GM12878 (cell line): ENCODE data around the gene METTL23. TPM values are rescaled to one million over a fixed set of nuclear protein-coding genes. Genes with fewer than 3 reads are reported as not detected.

ENCODE experiments used
- ATAC-seq: fragments of 200-7000 bp; cut with Tn5 transposase; 3 replicates; pipeline ENCODE4 v1.9.1; 2020; ENCODE audit warnings: mild to moderate bottlenecking, moderate library complexity
- BruUV-seq: library from RNA; stranded (reverse); fragments of 400-500 nt; replicated peaks from 2 replicates; lab custom pipeline; 2021; lab: Mats Ljungman, UMichigan
- CTCF ChIA-PET: fragments of 300-600 bp; sonication (Branson Sonifier 250); formaldehyde crosslinking; extraction: SDS; loops from one replicate; lab custom pipeline; 2021; ENCODE audit warnings: inconsistent platforms; lab: Yijun Ruan, JAX
- POLR2A ChIA-PET: fragments of 350-600 bp; formaldehyde crosslinking; extraction: SDS; loops from one replicate; lab custom pipeline; 2021; ENCODE audit warnings: inconsistent platforms; lab: Charles Lee
- RAD21 ChIA-PET: fragments of 300-600 bp; sonication (Branson Sonifier 250); formaldehyde crosslinking; loops from one replicate; lab custom pipeline; 2023; ENCODE audit warnings: antibody characterized with exemption; ENCODE audit not compliant: unreplicated experiment; lab: Charles Lee
- SMC1A ChIA-PET: fragments of 300-600 bp; sonication (Branson Sonifier 250); formaldehyde crosslinking; loops from one replicate; lab custom pipeline; 2023; ENCODE audit not compliant: unreplicated experiment, uncharacterized antibody; lab: Charles Lee
- DNase-seq: peaks from one replicate; pipeline ENCODE4 v3.0.0-alpha.2; 2011; ENCODE audit warnings: low read depth, low spot score
- FAIRE-seq: peaks from 3 replicates; lab custom pipeline; 2011; peaks lifted over from hg19 to GRCh38; lab: Jason Lieb, UNC
- H2AFZ ChIP-seq: 2 replicates; pipeline ENCODE4 v1.6.0; 2011; ENCODE audit warnings: low read depth, low read length, control low read depth; ENCODE audit not compliant: control insufficient read depth
- H3K27ac ChIP-seq: 2 replicates; pipeline ENCODE4 v1.5.1; 2011; ENCODE audit warnings: control low read depth; ENCODE audit not compliant: control insufficient read depth, insufficient read depth
- H3K27me3 ChIP-seq, 2 experiments: replicated peaks in 1 of 2; 2 replicates each; pipeline versions ENCODE4 v1.6.0 to v1.6.1; 2011; ENCODE audit warnings: low read length in 1 of 2; ENCODE audit not compliant: control insufficient read depth in 2 of 2, insufficient read depth in 2 of 2
- H3K36me3 ChIP-seq, 2 experiments: 2 replicates each; pipeline ENCODE4 v1.5.1; 2011; ENCODE audit warnings: low read length in 1 of 2; ENCODE audit not compliant: control insufficient read depth in 2 of 2, insufficient read depth in 2 of 2
- H3K4me1 ChIP-seq: 2 replicates; pipeline ENCODE4 v1.6.1; 2011; ENCODE audit warnings: mild to moderate bottlenecking, low read length, moderate library complexity, mixed read lengths; ENCODE audit not compliant: control insufficient read depth, insufficient read depth
- H3K4me2 ChIP-seq: 2 replicates; pipeline ENCODE4 v1.6.0; 2011; ENCODE audit warnings: control low read depth; ENCODE audit not compliant: control insufficient read depth, insufficient read depth
- H3K4me3 ChIP-seq: fragments of 200-600 bp; sonication (generic); 2 replicates; pipeline ENCODE4 v1.5.1; 2016
- H3K79me2 ChIP-seq: 2 replicates; pipeline ENCODE4 v1.6.0; 2011; ENCODE audit warnings: low read length; ENCODE audit not compliant: control insufficient read depth, insufficient read depth
- H3K9ac ChIP-seq: 2 replicates; pipeline ENCODE4 v1.8.0; 2011; ENCODE audit warnings: low read length, control low read depth, mixed read lengths; ENCODE audit not compliant: control insufficient read depth, insufficient read depth
- H3K9me3 ChIP-seq: replicated peaks from 3 replicates; pipeline ENCODE4 v1.5.1; 2011; ENCODE audit warnings: mild to moderate bottlenecking, low read length; ENCODE audit not compliant: control insufficient read depth, insufficient read depth
- H4K20me1 ChIP-seq: 2 replicates; pipeline ENCODE4 v1.6.0; 2011; ENCODE audit not compliant: control insufficient read depth, insufficient read depth
- CBX3 ChIP-seq: fragments of 200-600 bp; sonication (generic); IDR thresholded peaks from 2 replicates; pipeline ENCODE4 v1.6.1; 2016; ENCODE audit warnings: low read depth, borderline replicate concordance
- CBX5 ChIP-seq: sonication (generic); IDR thresholded peaks from 2 replicates; pipeline ENCODE4 v1.6.1; 2016; ENCODE audit warnings: low read depth, moderate library complexity, mild to moderate bottlenecking, inconsistent platforms
- CHD2 ChIP-seq: IDR thresholded peaks from 2 replicates; pipeline ENCODE4 v1.6.1; 2011; ENCODE audit warnings: low read depth, low read length, improper control_type of control experiment, borderline replicate concordance
- CHD4 ChIP-seq: fragments of 200-600 bp; sonication (generic); IDR thresholded peaks from 2 replicates; pipeline ENCODE4 v1.6.1; 2016; ENCODE audit warnings: mild to moderate bottlenecking
- FOXM1 ChIP-seq: IDR thresholded peaks from 2 replicates; pipeline ENCODE4 v1.6.1; 2012; ENCODE audit warnings: low read depth, mild to moderate bottlenecking, inconsistent platforms, low read length, moderate library complexity
- GABPA ChIP-seq: IDR thresholded peaks from 2 replicates; pipeline ENCODE4 v1.6.1; 2014; ENCODE audit warnings: antibody characterized with exemption, low read depth, mild to moderate bottlenecking, inconsistent platforms
- GATAD2B ChIP-seq: fragments of 450-650 bp; conservative IDR thresholded peaks from 2 replicates; pipeline ENCODE4 v1.6.1; 2017; ENCODE audit warnings: low read depth, mild to moderate bottlenecking, moderate library complexity
- HDAC2 ChIP-seq: fragments of 200-600 bp; sonication (generic); IDR thresholded peaks from 2 replicates; pipeline ENCODE4 v1.6.1; 2017
- IKZF1 ChIP-seq: fragments of 450-650 bp; conservative IDR thresholded peaks from 2 replicates; pipeline ENCODE4 v1.6.1; 2017; ENCODE audit warnings: antibody characterized with exemption, mild to moderate bottlenecking
- MEF2A ChIP-seq: IDR thresholded peaks from 2 replicates; pipeline ENCODE4 v1.6.1; 2011; ENCODE audit warnings: low read depth, mild to moderate bottlenecking, low read length, moderate library complexity; ENCODE audit not compliant: insufficient read depth
- MEF2B ChIP-seq: fragments of 450-650 bp; IDR thresholded peaks from 2 replicates; pipeline ENCODE4 v1.6.1; 2018; ENCODE audit warnings: mild to moderate bottlenecking, moderate library complexity; ENCODE audit not compliant: partially characterized antibody, poor library complexity, severe bottlenecking
- MXI1 ChIP-seq: fragments of 150-350 bp; IDR thresholded peaks from 2 replicates; pipeline ENCODE4 v1.6.1; 2011; ENCODE audit warnings: low read depth, mild to moderate bottlenecking, inconsistent platforms, low read length, improper control_type of control experiment
- PAX5 ChIP-seq: IDR thresholded peaks from 2 replicates; pipeline ENCODE4 v1.6.1; 2011; ENCODE audit warnings: low read depth, low read length, borderline replicate concordance
- PAX8 ChIP-seq: fragments of 450-650 bp; IDR thresholded peaks from 2 replicates; pipeline ENCODE4 v1.6.1; 2017; ENCODE audit warnings: mild to moderate bottlenecking, moderate library complexity
- RBBP5 ChIP-seq: fragments of 200-600 bp; sonication (generic); conservative IDR thresholded peaks from 2 replicates; pipeline ENCODE4 v1.6.1; 2016
- SIN3A ChIP-seq: IDR thresholded peaks from 2 replicates; pipeline ENCODE4 v1.6.1; 2012; ENCODE audit warnings: low read depth, low read length, improper control_type of control experiment
- ZNF274 ChIP-seq: IDR thresholded peaks from one replicate; pipeline ENCODE4 v1.8.0; 2011; ENCODE audit not compliant: insufficient read length, insufficient read depth
- WGBS: methylation state at CpG from one replicate; pipeline ENCODE4 v1.1.6; 2016; ENCODE audit warnings: low lambda C conversion rate; ENCODE audit not compliant: insufficient replicate concordance, insufficient coverage; ENCODE audit errors: missing lambda C conversion rate; 5-methylcytosine and 5-hydroxymethylcytosine counted together
- in situ Hi-C: fragments of 300-500 bp; cut with MboI; formaldehyde crosslinking; loops from 9 replicates; pipeline ENCODE4 v1.14.3; 2018; ENCODE audit warnings: mixed read lengths
- intact Hi-C: fragments of 100-400 bp; cut with micrococcal nuclease; formaldehyde crosslinking; loops from one replicate; pipeline ENCODE4 v1.14.2; 2022; ENCODE audit not compliant: unreplicated experiment
- polyA plus RNA-seq, 11 experiments: library from polyadenylated mRNA; depleted of rRNA in 4 of 11; unstranded in 6 of 11; stranded (reverse) in 5 of 11; fragments of >200 nt; fragmentation: Nextera tagmentation in 4 of 11; fragmentation: Illumina TruSeq in 1 of 11; extraction: Ambion mirVana in 4 of 11; extraction: Trizol in 1 of 11; gene quantifications; 1 replicate in 1 of 11; 2 replicates in 10 of 11; pipeline versions ENCODE4 v1.2.1 to v1.2.3, GENCODE V29; 2011 to 2016; ENCODE audit warnings: inconsistent platforms in 2 of 11, missing spikeins in 2 of 11, low read depth in 1 of 11
- total RNA-seq, 4 experiments: library from RNA; depleted of rRNA in 3 of 4; stranded (reverse); fragments of >200 nt in 3 of 4; fragmentation: Illumina TruSeq in 1 of 4; extraction: Trizol in 1 of 4; gene quantifications; 2 replicates each; pipeline versions ENCODE4 v1.2.1 to v1.2.3, GENCODE V29; 2013 to 2021
- TF ChIP-seq, protein P1 (sequence below): fragments of 450-650 bp; IDR thresholded peaks from 2 replicates; pipeline ENCODE4 v1.6.1; 2017; ENCODE audit warnings: mild to moderate bottlenecking, low read depth, inconsistent platforms; ENCODE audit not compliant: poor library complexity, severe bottlenecking
- TF ChIP-seq, protein P2 (sequence below): fragments of 450-650 bp; IDR thresholded peaks from 2 replicates; pipeline ENCODE4 v1.6.1; 2017; ENCODE audit warnings: mild to moderate bottlenecking, moderate library complexity

METTL23 gene
- total and polyA plus RNA-seq, 10 of the 15 experiments (the other 5 are each of a cell fraction or from before 2014, with no cell fraction given), result 25.6 to 61.5 (median 30.9) TPM

DNA sequence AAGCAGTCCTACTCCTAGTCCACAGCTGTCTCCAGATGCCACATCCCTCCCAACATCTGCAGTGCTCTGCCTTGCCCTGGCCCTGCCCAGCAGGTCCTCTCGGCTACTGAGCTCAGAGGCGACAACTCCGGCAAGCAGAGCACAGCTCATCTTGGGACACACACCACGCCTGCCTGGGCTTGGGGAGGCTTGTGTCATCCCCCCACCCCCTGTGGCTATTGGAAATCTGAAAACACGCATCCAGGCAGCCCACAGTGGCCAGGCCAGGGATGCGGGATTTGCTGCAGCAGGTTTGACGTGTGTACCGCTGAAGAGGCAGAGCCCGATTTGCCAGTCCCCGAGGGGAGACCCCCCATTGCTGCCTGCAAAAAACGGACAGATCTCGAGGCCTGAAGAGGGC, 41.3 kb upstream of the METTL23 start:
- no peaks in the 10 kb centered on the region for H3K4me1 ChIP-seq
- FAIRE-seq, result no peak
- H3K9ac ChIP-seq, result no peak overlapping the region
- 53% methylated on average over 12 of the region's 12 CpGs for WGBS
- H3K4me2 ChIP-seq, result no peak overlapping the region
- H3K27me3 ChIP-seq, result peaks cover 0 to 1% of the 10 kb centered on the region in 2 experiments; a peak in 2 of 4 replicates
- BruUV-seq, result no TSS peak
- ChIA-PET POLR2A (interaction anchor here (0.5 kb wide), 1 partner anchor 24 kb away, joined by 3 read pairs; no protein-coding TSS in a partner anchor), RAD21 (no interaction called here), SMC1A (no interaction called here)
- no peak for ATAC-seq
- no peaks in the 10 kb centered on the region for H3K79me2 ChIP-seq
- DNase-seq, result no peak
- H3K4me3 ChIP-seq, result no peak overlapping the region
- no peak overlapping the region for H3K27ac ChIP-seq
- in situ Hi-C loops, result no loop called here
- intact Hi-C loops, result no loop called here
- no peak overlapping the region for H2AFZ ChIP-seq
- no peaks in the 10 kb centered on the region for H3K36me3 ChIP-seq
- TF ChIP-seq MXI1 (no peak), IKZF1 (no peak), SIN3A (no peak), CBX5 (no peak), FOXM1 (no peak), MEF2B (no peak), HDAC2 (no peak), PAX8 (no peak), CHD4 (no peak), GABPA (no peak), RBBP5 (no peak), MEF2A (no peak), CHD2 (no peak), GATAD2B (no peak), CBX3 (no peak), ZNF274 (no peak), PAX5 (no peak)
- TF ChIP-seq, protein P1, sequence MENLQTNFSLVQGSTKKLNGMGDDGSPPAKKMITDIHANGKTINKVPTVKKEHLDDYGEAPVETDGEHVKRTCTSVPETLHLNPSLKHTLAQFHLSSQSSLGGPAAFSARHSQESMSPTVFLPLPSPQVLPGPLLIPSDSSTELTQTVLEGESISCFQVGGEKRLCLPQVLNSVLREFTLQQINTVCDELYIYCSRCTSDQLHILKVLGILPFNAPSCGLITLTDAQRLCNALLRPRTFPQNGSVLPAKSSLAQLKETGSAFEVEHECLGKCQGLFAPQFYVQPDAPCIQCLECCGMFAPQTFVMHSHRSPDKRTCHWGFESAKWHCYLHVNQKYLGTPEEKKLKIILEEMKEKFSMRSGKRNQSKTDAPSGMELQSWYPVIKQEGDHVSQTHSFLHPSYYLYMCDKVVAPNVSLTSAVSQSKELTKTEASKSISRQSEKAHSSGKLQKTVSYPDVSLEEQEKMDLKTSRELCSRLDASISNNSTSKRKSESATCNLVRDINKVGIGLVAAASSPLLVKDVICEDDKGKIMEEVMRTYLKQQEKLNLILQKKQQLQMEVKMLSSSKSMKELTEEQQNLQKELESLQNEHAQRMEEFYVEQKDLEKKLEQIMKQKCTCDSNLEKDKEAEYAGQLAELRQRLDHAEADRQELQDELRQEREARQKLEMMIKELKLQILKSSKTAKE, result no peak
- TF ChIP-seq, protein P2, sequence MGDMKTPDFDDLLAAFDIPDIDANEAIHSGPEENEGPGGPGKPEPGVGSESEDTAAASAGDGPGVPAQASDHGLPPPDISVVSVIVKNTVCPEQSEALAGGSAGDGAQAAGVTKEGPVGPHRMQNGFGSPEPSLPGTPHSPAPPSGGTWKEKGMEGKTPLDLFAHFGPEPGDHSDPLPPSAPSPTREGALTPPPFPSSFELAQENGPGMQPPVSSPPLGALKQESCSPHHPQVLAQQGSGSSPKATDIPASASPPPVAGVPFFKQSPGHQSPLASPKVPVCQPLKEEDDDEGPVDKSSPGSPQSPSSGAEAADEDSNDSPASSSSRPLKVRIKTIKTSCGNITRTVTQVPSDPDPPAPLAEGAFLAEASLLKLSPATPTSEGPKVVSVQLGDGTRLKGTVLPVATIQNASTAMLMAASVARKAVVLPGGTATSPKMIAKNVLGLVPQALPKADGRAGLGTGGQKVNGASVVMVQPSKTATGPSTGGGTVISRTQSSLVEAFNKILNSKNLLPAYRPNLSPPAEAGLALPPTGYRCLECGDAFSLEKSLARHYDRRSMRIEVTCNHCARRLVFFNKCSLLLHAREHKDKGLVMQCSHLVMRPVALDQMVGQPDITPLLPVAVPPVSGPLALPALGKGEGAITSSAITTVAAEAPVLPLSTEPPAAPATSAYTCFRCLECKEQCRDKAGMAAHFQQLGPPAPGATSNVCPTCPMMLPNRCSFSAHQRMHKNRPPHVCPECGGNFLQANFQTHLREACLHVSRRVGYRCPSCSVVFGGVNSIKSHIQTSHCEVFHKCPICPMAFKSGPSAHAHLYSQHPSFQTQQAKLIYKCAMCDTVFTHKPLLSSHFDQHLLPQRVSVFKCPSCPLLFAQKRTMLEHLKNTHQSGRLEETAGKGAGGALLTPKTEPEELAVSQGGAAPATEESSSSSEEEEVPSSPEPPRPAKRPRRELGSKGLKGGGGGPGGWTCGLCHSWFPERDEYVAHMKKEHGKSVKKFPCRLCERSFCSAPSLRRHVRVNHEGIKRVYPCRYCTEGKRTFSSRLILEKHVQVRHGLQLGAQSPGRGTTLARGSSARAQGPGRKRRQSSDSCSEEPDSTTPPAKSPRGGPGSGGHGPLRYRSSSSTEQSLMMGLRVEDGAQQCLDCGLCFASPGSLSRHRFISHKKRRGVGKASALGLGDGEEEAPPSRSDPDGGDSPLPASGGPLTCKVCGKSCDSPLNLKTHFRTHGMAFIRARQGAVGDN, result no peak
- TF ChIP-seq, all 136 proteins: peak for 0
- H3K9me3 ChIP-seq, result no peaks in the 10 kb centered on the region
- no peaks in the 10 kb centered on the region for H4K20me1 ChIP-seq
- CTCF ChIA-PET, result interaction anchor here (0.8 to 3.0 kb wide), 2 partner anchors 28 to 162 kb away, joined by 3 to 9 read pairs; no protein-coding TSS in a partner anchor
